Transverse colon (tissue), 4 donors: Measurements from ENCODE around the gene RTN4. TPM values are rescaled to one million over a fixed set of nuclear protein-coding genes. Genes with fewer than 3 reads are reported as not detected.

Experiments used
- DNase-seq: peaks from one replicate; pipeline ENCODE4 v3.0.0-alpha.2; 2019
- H3K27ac ChIP-seq, 4 donors: fragments of 200-600 bp; sonication (generic); 2 replicates each; pipeline ENCODE4 v1.5.1; 2016 to 2018; ENCODE audit warnings: inconsistent platforms in 4 of 4
- H3K27me3 ChIP-seq: fragments of 200-600 bp; sonication (generic); 2 replicates; pipeline ENCODE4 v1.5.1; 2017; ENCODE audit warnings: inconsistent platforms
- H3K36me3 ChIP-seq, 4 donors: fragments of 200-600 bp; sonication (generic); 2 replicates each; pipeline ENCODE4 v1.5.1; 2017 to 2019; ENCODE audit warnings: inconsistent platforms in 4 of 4
- H3K4me1 ChIP-seq, 4 donors: fragments of 200-600 bp; sonication (generic); 2 replicates each; pipeline ENCODE4 v1.5.1; 2017 to 2020; ENCODE audit warnings: inconsistent platforms in 4 of 4
- H3K4me3 ChIP-seq, 4 donors: fragments of 200-600 bp; sonication (generic); 1 replicate in 1 of 4; 2 replicates in 3 of 4; pipeline versions ENCODE4 v1.5.1 to v1.6.1; 2017 to 2019; ENCODE audit warnings: inconsistent platforms in 4 of 4
- H3K9me3 ChIP-seq, 2 donors: fragments of 200-600 bp; sonication (generic); 2 replicates each; pipeline ENCODE4 v1.5.1; 2017 to 2019; ENCODE audit warnings: inconsistent platforms in 2 of 2
- CTCF ChIP-seq, 5 experiments: fragments of 200-600 bp in 3 of 5; fragments of 450-650 bp in 2 of 5; sonication (generic) in 3 of 5; IDR thresholded peaks; 1 replicate in 2 of 5; 2 replicates in 3 of 5; pipeline ENCODE4 v1.5.1; 2016 to 2017; ENCODE audit warnings: antibody characterized with exemption in 5 of 5, inconsistent platforms in 3 of 5, mild to moderate bottlenecking in 2 of 5, moderate library complexity in 1 of 5
- EP300 ChIP-seq: sonication (generic); formaldehyde crosslinking; IDR thresholded peaks from one replicate; pipeline ENCODE4 v1.6.1; 2017; ENCODE audit warnings: antibody characterized with exemption, low read depth
- POLR2A ChIP-seq: fragments of 450-650 bp; IDR thresholded peaks from one replicate; pipeline ENCODE4 v1.6.1; 2016; ENCODE audit warnings: antibody characterized with exemption, mild to moderate bottlenecking, moderate library complexity
- POLR2AphosphoS5 ChIP-seq, 3 donors: sonication (generic); formaldehyde crosslinking; IDR thresholded peaks; one replicate each; pipeline ENCODE4 v1.6.1; 2016; ENCODE audit warnings: antibody characterized with exemption in 3 of 3
- WGBS, 2 donors: methylation state at CpG; one replicate each; pipeline ENCODE4 v1.1.5; 2018; ENCODE audit warnings: low coverage in 1 of 2; 5-methylcytosine and 5-hydroxymethylcytosine counted together
- in situ Hi-C, 4 donors: fragments of 200-750 bp; cut with MboI; loops; one replicate each; pipeline versions ENCODE4 v1.15.0 to v1.15.1; 2017; ENCODE audit warnings: low sequenced_read_pairs in 3 of 4, low pct_ligation_motif_present in 1 of 4, low pct_unique_long_range_greater_than_20kb in 1 of 4
- intact Hi-C: fragments of 100-400 bp; cut with DNase I; formaldehyde crosslinking; loops from one replicate; pipeline ENCODE4 v1.15.1; 2023; ENCODE audit warnings: low total_unique reads
- total RNA-seq, 4 donors: library from RNA; depleted of rRNA; stranded (reverse); fragments of >200 nt; gene quantifications; one replicate each; pipeline ENCODE4 v1.1.0, GENCODE V29; 2016

Gene RTN4
- total RNA-seq, 4 donors from 2014 or later, result 82.2 to 212 (median 183) TPM

- H3K9me3 ChIP-seq, result no peaks in the 10 kb centered on the region
- no peak for DNase-seq
- H3K4me1 ChIP-seq, result peaks cover 5 to 46% (median 20%) of the 10 kb centered on the region in 4 donors
- intact Hi-C loops (no loop called here), in situ Hi-C loops (no loop called here)
- no peak overlapping the region for H3K27ac ChIP-seq
- WGBS, 2 donors, result 82 to 97% methylated on average over 1 to 2 of the region's 2 CpGs
- no peaks in the 10 kb centered on the region for H3K27me3 ChIP-seq
- H3K36me3 ChIP-seq, result peaks cover 0 to 10% (median 0%) of the 10 kb centered on the region in 4 donors
- TF ChIP-seq CTCF (IDR thresholded peaks at IDR 0.05), result no peak
- no peak for TF ChIP-seq EP300
- TF ChIP-seq POLR2A, result no peak
- TF ChIP-seq POLR2AphosphoS5 (IDR thresholded peaks at IDR 0.05), result no peak
- H3K4me3 ChIP-seq, result no peak overlapping the region
Observed at GRCh38 chr2:54975175-54975574, 75.1 kb downstream of the RTN4 start.

GRCh38 chr2:54969940-54970338 lies 80.3 kb downstream of the RTN4 start:
- no peak overlapping the region for H3K4me3 ChIP-seq
- WGBS, 2 donors, result 86 to 94% methylated on average over 2 to 7 of the region's 7 CpGs
- no peak overlapping the region for H3K27ac ChIP-seq
- H3K27me3 ChIP-seq, result no peaks in the 10 kb centered on the region
- intact Hi-C loops (no loop called here), in situ Hi-C loops (no loop called here)
- no peak for DNase-seq
- no peak for TF ChIP-seq POLR2A
- TF ChIP-seq EP300, result no peak
- TF ChIP-seq POLR2AphosphoS5 (IDR thresholded peaks at IDR 0.05), result no peak
- no peak for TF ChIP-seq CTCF (IDR thresholded peaks at IDR 0.05)
- H3K9me3 ChIP-seq, result no peaks in the 10 kb centered on the region
- H3K36me3 ChIP-seq, result peaks cover 0 to 12% (median 3%) of the 10 kb centered on the region in 4 donors
- peaks cover 0 to 6% (median 0%) of the 10 kb centered on the region in 4 donors for H3K4me1 ChIP-seq

DNA sequence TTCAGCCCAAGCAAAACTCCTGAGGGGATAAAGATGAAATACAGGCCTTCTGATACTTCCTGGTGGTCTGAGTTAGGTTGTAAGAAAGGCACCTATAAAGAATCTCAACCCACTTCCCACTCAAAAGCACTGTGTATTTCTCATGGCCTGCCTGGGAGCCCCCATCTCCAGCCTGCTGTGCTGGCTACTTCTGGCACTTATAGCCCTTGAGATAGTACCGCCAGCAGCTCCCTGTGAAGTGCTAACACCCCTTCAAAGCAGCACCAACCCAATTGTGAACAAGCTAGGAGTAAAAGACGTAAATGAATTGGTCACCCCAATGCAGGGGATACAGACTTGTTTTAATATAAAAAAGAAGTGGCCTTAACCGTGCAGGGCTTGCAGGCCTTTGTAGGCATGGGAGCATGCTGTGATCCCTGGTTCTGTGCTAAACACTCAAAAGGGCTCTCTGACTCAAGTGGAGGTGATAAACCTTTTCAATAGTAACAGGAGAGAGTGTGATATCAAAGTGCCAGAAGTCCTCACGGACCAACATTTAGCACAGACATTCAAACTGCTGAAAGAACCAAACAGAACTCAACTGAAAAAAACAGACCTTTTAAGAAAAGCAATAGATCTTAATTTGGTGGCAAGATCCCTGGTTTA lies 80.8 kb downstream of the RTN4 start:
- 70 to 86% methylated on average over 2 to 4 of the region's 4 CpGs for WGBS, 2 donors
- Histone ChIP-seq H3K27me3 (no peaks in the 10 kb centered on the region), H3K4me1 (peaks cover 0 to 6% (median 0%) of the 10 kb centered on the region in 4 donors), H3K9me3 (no peaks in the 10 kb centered on the region), H3K4me3 (no peak overlapping the region), H3K27ac (no peak overlapping the region), H3K36me3 (peaks cover 0 to 12% (median 3%) of the 10 kb centered on the region in 4 donors)
- no peak for DNase-seq
- intact Hi-C loops (no loop called here), in situ Hi-C loops (no loop called here)
- TF ChIP-seq POLR2A (no peak), EP300 (no peak), POLR2AphosphoS5 (IDR thresholded peaks at IDR 0.05) (no peak), CTCF (IDR thresholded peaks at IDR 0.05) (no peak)

DNA sequence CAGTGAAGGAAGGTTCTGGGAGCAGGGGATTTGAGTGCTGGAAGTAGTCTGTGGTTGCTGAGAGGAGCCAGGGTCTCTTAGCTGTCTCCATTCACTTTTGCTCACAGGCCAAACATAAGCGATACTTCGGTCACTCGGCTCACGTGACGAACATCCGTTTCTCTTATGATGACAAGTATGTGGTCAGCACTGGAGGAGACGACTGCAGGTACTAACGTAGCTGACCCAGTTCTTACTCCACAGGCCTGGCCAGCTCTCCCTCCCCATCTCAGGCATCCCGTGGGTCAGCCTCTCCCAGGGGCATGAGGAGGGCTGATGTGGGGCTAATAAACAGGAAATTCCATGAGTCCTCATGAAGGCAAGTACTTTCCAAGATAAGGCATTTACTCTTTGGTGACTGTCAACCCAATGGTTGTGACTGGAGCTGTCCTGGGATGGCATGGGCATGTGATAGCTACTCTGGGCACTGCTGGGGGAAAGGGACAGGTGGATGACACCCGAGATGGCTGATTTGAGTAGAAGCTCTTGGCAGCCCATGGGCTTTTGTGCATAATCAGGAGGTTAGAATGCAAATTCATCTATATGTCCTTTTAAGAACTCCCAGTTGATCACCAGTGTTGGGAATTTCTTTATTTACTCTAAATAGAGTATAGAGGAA lies 81.6 kb downstream of the RTN4 start:
- Histone ChIP-seq H3K4me1 (peaks cover 0 to 7% (median 0%) of the 10 kb centered on the region in 4 donors), H3K27me3 (no peaks in the 10 kb centered on the region), H3K4me3 (no peak overlapping the region), H3K9me3 (no peaks in the 10 kb centered on the region), H3K27ac (no peak overlapping the region), H3K36me3 (peaks cover 0 to 12% (median 3%) of the 10 kb centered on the region in 4 donors)
- no peak for TF ChIP-seq POLR2A
- 91 to 93% methylated on average over 7 to 10 of the region's 10 CpGs for WGBS, 2 donors
- no peak for DNase-seq
- intact Hi-C loops (no loop called here), in situ Hi-C loops (no loop called here)
